Activated CD4-positive, alpha-beta memory T cell treated with anti-CD3 and anti-CD28 coated beads for 36 hours (primary cell): ENCODE results near the gene PHACTR1. TPM values are rescaled to one million over a fixed set of nuclear protein-coding genes. Genes with fewer than 3 reads are reported as not detected.

Experiments used
- CTCF ChIA-PET: fragments of 350-600 bp; sonication (Branson Sonifier 250); formaldehyde crosslinking; loops from one replicate; lab custom pipeline; 2021; ENCODE audit warnings: antibody characterized with exemption, inconsistent platforms; lab: Charles Lee
- POLR2A ChIA-PET: fragments of 350-600 bp; sonication (Branson Sonifier 250); formaldehyde crosslinking; loops from one replicate; lab custom pipeline; 2021; ENCODE audit warnings: antibody characterized with exemption; lab: Charles Lee
- DNase-seq: peaks from one replicate; pipeline ENCODE4 v3.0.0-alpha.2; 2020
- H3K27ac Mint-ChIP-seq: one replicate; pipeline ENCODE4 v1.8.0; 2021; ENCODE audit warnings: mixed read lengths
- H3K27me3 Mint-ChIP-seq: one replicate; pipeline ENCODE4 v1.8.0; 2021; ENCODE audit warnings: mixed read lengths
- H3K36me3 Mint-ChIP-seq: one replicate; pipeline ENCODE4 v1.8.0; 2021; ENCODE audit warnings: mixed read lengths
- H3K4me1 Mint-ChIP-seq: one replicate; pipeline ENCODE4 v1.8.0; 2021; ENCODE audit warnings: low read depth, mixed read lengths
- H3K4me3 Mint-ChIP-seq: one replicate; pipeline ENCODE4 v1.8.0; 2021; ENCODE audit warnings: mild to moderate bottlenecking, mixed read lengths
- H3K9me3 Mint-ChIP-seq: one replicate; pipeline ENCODE4 v1.8.0; 2021; ENCODE audit warnings: mixed read lengths
- intact Hi-C: fragments of 100-400 bp; cut with micrococcal nuclease; formaldehyde crosslinking; loops from one replicate; pipeline ENCODE4 v1.15.1; 2023
- total RNA-seq, 2 experiments: library from RNA; stranded (reverse); gene quantifications; one replicate each; pipeline ENCODE4 v1.2.3, GENCODE V29; 2021

PHACTR1 gene
- total RNA-seq, 2 experiments from 2014 or later: not detected

DNA sequence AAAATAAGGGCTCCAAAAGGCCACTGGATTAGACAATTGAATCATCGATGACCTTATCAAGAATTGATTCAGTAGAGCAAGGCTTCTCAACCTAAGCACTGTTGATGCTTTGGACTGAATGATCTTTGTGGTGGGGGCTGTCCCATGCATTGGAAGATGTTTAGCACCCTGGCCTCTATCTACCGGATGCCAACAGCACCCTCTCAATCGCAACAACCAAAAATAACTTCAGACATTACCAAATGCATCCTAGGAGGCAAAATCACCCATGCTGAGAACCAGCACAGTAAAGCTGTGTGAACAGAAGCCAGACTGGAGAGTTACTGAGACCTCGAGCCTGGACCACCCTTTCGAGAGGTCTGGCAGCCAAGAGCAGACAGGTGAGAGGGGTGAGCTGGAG lies 544.3 kb downstream of the PHACTR1 start:
- POLR2A ChIA-PET: no interaction called here
- Mint-ChIP-seq H3K4me3 (no peak overlapping the region), H3K9me3 (no peaks in the 10 kb centered on the region), H3K27ac (no peak overlapping the region), H3K4me1 (peaks cover 3% of the 10 kb centered on the region), H3K27me3 (peaks cover 2% of the 10 kb centered on the region), H3K36me3 (no peaks in the 10 kb centered on the region)
- intact Hi-C loops: no loop called here
- CTCF ChIA-PET: no interaction called here
- DNase-seq: no peak

DNA sequence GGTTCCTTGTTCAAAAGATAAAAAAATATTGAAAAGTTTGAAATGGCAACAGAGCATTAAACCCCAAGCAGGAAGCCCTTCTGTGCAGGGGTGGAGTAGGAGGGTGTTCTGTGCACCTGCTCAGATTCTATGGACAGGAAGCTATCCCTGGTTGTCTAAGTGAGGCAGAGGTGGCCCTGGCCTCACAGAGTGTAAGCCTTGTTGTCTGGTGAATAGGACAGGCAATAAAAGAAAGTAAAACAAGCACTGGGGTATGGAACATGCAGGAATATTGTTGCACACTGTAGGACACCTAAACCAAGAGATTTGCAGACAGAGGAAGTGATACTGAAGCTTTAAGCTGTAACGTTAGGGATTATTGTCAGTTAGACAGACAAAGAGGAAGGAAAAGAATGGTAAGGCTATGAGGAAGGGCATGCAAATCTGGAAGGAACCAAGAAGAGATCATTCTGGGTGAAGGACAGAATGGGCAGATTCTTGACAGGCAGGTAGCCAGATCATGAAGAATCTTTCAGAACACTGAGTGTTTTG lies 545.0 kb downstream of the PHACTR1 start:
- Mint-ChIP-seq H3K36me3 (no peaks in the 10 kb centered on the region), H3K27me3 (peaks cover 2% of the 10 kb centered on the region), H3K4me1 (peaks cover 3% of the 10 kb centered on the region), H3K27ac (no peak overlapping the region), H3K9me3 (no peaks in the 10 kb centered on the region), H3K4me3 (no peak overlapping the region)
- intact Hi-C loops: no loop called here
- POLR2A ChIA-PET: no interaction called here
- CTCF ChIA-PET: no interaction called here
- no peak for DNase-seq

DNA sequence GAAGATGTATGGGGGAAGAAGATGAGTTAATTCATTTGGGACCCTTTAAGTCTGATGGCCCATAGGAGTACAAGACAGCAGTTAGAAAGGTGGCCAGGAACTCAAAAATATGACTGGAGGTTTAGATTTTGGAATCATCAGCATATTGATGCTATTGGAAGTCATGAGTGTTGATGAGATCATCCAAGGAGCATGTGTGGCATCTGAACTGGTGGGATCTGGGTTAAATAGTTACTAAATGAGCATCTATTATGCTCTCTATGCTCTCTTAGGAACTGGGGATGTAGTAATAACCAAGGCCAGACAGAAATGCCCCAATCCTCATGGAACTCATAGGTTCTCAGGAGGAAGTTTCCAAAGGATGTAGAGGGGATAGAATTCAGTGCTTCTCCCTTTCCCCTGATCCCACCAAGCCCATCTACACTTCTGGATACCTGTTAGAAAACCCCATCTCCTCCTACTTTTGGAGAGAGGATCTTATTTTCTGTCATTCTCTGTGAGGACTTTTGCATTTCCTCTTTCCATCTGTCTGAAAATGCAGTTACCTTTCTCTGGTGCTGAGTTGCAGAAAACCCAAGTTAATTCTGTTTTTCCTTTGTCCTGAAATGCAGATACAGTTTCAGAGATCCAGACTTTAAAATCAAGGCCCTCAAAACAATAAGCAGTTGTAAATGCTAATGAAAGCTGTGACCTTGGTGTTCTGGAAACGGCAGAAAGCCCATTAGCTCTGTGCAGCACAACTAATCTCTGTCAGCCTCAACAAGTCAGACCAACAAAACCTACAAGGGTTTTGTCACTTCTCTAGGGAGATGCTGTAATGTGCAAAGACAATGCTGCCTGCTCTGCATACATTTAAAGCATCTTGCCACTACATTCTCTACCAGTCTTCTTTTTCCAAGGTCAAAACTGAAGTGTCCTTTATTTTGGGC lies 546.0 kb downstream of the PHACTR1 start:
- ChIA-PET POLR2A (no interaction called here), CTCF (no interaction called here)
- Mint-ChIP-seq H3K4me1 (peaks cover 4% of the 10 kb centered on the region), H3K27ac (no peak overlapping the region), H3K9me3 (peaks cover 3% of the 10 kb centered on the region), H3K4me3 (no peak overlapping the region), H3K36me3 (no peaks in the 10 kb centered on the region), H3K27me3 (peaks cover 2% of the 10 kb centered on the region)
- intact Hi-C loops: no loop called here
- no peak for DNase-seq

DNA sequence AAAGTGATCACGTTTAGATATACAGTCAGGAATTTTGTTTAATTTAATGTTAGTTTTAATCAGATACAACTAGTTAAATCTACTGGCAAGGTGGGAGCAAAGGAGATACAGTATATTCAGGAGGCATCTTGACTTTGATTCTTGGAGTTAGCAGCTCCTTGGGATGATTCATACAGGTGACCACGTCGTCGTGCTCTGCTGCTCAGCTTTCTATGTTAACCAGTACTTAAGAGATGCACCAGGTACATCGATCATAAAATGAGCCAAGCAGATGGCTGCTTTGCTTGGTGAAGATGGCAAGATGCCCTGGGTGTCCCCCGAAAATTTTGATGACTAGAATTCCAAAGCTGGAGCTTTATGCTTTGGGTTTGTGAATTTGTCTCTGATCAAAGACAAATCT lies 547.1 kb downstream of the PHACTR1 start:
- Mint-ChIP-seq H3K36me3 (no peaks in the 10 kb centered on the region), H3K27me3 (peaks cover 2% of the 10 kb centered on the region), H3K27ac (no peak overlapping the region), H3K4me3 (no peak overlapping the region), H3K4me1 (peaks cover 4% of the 10 kb centered on the region), H3K9me3 (peaks cover 3% of the 10 kb centered on the region)
- POLR2A ChIA-PET: no interaction called here
- no peak for DNase-seq
- intact Hi-C loops: no loop called here
- CTCF ChIA-PET: no interaction called here

DNA sequence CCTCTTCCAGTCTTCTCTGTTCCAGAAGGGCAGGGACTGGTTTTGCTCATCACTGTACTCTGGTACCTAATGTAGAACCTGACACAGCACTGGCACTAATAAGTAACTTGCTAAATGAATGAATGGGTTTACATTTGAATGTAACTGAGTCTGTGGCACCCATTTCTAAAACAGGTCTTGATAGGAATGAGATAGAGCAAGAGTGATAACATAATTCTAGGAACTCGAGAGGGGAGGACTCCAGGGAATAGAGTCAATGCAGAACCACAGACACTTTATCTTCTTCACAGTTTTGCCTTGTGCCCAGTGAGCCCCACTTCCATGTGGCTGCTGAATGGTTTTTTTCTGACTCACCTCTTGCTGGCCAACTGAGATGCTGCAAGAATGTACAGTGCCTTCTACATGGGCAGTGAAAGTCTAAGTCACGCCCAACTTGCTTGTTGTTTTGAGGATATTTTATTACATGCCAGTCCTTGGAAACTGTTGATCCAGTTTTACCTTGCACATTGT lies 550.6 kb downstream of the PHACTR1 start:
- Mint-ChIP-seq H3K9me3 (peaks cover 3% of the 10 kb centered on the region), H3K36me3 (no peaks in the 10 kb centered on the region), H3K4me3 (no peak overlapping the region), H3K27ac (no peak overlapping the region), H3K4me1 (peaks cover 2% of the 10 kb centered on the region), H3K27me3 (peaks cover 2% of the 10 kb centered on the region)
- DNase-seq: no peak
- CTCF ChIA-PET: no interaction called here
- POLR2A ChIA-PET: no interaction called here
- intact Hi-C loops: no loop called here

DNA sequence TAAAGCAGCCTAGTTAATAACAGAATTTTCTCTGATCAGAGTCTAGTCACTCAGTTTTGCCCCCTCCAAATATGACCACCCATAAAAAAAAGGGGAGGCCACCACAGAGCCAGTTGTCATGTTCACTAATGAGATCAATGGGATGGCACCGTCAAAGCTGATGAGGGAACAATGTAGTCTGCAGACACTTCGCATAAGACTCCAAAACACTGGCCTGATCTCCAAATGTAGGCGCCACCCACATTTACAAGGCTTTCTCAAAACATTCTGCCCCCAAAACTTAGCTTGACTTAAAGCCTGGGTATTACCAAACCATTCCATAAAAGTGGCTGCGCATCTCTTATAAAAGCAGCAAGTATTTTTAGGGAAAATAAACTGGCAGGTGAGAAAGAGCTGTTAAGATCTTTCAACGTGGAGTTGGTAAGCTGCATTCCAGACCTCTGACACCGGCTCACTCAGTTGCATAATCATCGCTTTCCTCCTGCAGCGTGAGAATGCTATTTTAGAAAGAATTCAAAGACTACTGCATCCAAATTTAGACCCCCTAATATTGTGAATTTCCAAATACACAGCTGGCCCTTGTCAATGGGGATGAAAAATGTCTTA lies 552.4 kb downstream of the PHACTR1 start:
- Mint-ChIP-seq H3K36me3 (no peaks in the 10 kb centered on the region), H3K9me3 (peaks cover 3% of the 10 kb centered on the region), H3K27me3 (peaks cover 2% of the 10 kb centered on the region), H3K27ac (no peak overlapping the region), H3K4me3 (no peak overlapping the region), H3K4me1 (peaks cover 10% of the 10 kb centered on the region)
- ChIA-PET POLR2A (no interaction called here), CTCF (interaction anchor here (0.6 to 0.9 kb wide), 2 partner anchors 16 to 73 kb away, joined by 3 read pairs; no protein-coding TSS in a partner anchor)
- intact Hi-C loops: no loop called here
- no peak for DNase-seq

DNA sequence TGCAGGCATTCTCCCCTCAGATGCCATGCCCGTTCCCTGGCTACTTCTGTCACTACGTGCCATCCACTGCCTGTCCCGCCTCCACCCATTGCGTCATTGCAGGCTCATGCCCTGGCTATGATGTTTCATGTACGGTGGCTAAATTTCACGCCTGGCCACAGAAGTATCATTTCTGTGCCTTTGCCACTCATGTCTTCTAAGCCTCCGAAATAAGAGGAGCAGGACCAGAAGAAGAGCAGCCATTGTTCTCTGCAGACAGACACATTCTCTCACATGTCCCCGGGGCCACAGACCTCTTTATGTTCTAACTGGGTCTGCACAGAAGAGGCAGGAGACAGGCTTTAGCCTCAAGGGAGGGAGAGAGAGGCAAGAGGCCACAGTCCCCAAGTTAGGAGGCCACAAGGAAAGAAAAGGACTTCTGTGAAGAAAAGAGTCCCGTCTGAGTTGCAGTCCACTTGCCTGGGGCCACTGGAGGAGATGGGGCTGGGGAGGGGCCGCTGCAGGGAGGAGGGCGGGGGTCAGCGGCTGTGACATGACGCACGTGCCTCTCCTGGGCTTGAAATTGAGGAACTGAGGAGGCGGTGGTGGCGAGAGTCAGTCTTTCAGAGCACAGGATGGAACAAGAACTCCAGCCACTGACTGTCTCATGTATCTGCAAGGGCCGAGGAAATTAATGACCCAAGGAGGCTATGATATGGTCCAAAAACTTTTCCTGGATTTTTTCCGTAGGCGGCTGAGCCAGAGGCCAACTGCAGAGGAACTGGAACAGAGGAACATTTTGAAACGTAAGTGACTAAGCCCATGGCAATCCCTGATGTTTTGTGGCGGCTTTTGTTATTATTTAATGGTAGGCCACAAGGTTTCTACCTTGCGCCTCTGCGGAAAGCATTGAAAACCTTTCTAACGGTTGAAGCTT lies 555.8 kb downstream of the PHACTR1 start:
- Mint-ChIP-seq H3K4me3 (no peak overlapping the region), H3K27ac (no peak overlapping the region)

DNA sequence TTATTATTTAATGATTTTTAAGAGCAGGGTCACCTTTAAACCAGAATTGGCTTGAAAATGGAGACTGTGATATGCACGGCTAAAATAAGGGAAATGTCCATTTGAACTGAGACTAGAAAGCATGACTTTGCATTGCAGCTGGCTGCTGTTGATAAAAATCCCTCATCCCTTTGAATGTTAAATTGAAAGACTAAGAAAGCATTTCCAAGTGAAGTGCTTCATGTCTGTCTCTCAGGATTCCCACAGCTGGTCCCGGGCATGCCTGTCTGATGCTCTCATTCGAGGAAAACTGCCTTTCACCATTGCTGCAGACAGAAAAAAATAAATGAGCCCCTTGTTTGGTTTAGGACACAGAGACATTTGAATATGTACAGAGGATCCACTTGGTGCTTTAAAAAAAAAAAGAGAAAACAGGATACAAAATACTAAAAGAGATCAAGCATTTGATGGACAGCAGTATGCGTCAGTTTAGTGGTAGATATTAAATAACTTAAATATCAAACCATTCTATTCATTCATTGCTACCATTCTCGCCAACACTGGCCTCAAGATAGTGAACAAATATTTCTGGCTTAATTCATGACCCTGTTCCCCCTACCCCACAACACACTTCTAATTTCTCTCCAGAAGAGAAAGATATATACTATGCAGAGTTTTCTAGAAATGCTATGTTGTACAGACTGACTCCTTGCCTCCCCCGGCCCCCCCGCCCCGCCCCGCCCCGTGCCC lies 556.8 kb downstream of the PHACTR1 start:
- no peaks in the 10 kb centered on the region for H3K36me3 Mint-ChIP-seq
- POLR2A ChIA-PET: interaction anchor here (1.2 kb wide), 1 partner anchor 9 kb away, joined by 4 read pairs; no protein-coding TSS in a partner anchor
- no peaks in the 10 kb centered on the region for H3K9me3 Mint-ChIP-seq
- intact Hi-C loops: loop anchor here (1.0 to 2.0 kb wide), 2 partner anchors 29 to 82 kb away; no protein-coding TSS in a partner anchor
- CTCF ChIA-PET: no interaction called here
- no peak overlapping the region for H3K27ac Mint-ChIP-seq
- H3K4me1 Mint-ChIP-seq: peaks cover 16% of the 10 kb centered on the region
- no peak for DNase-seq
- H3K27me3 Mint-ChIP-seq: no peaks in the 10 kb centered on the region
- no peak overlapping the region for H3K4me3 Mint-ChIP-seq

More for the DNA sequence above, 555.8 kb downstream of the PHACTR1 start:
- Mint-ChIP-seq H3K27me3 (no peaks in the 10 kb centered on the region), H3K36me3 (no peaks in the 10 kb centered on the region), H3K4me1 (peaks cover 16% of the 10 kb centered on the region), H3K9me3 (no peaks in the 10 kb centered on the region)
- no peak for DNase-seq
- ChIA-PET CTCF (no interaction called here), POLR2A (no interaction called here)
- intact Hi-C loops: loop anchor here (1.0 to 2.0 kb wide), 2 partner anchors 30 to 83 kb away; no protein-coding TSS in a partner anchor

DNA sequence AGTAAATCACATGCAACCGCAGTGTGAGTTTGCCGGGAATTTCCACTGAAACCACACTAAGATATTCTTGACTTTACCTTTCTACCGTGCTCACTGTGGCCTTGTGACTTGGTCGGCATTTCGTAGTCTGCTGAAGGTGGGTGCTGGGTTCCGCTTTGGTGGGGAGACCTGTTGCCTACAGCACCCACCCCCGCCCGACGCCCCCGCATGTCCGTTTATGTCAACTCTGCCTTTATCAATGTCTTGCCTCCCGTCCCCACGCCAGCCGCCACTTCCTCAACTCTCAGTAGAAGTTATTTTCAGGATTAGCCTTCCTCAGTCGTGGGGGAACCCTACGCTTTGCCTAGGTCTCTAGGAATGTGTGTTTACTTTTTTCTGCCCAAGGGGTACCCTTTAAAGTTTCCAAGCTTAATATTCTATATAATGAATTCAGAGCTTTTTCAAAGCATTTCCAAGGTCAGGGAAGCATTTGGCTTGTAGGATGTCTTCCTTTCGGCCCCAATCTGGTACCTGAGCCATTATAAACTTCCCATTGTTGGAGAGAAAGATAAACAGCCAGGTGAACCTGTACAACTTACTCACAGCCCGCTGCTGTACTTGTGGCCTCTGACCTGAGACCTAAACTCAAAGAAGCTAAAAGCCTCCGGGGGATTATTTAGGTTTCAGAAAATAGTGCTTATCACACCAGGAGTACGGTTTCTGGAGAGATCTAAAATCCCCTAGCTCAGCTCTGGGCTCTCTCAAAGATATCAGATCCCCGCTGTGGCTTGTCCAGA lies 557.6 kb downstream of the PHACTR1 start:
- no peaks in the 10 kb centered on the region for H3K36me3 Mint-ChIP-seq
- ChIA-PET POLR2A (interaction anchor here (1.1 to 1.2 kb wide), 2 partner anchors 9 to 212 kb away, joined by 3 to 4 read pairs; no protein-coding TSS in a partner anchor), CTCF (no interaction called here)
- peak; percentile 78 for DNase-seq
- H3K27ac Mint-ChIP-seq: peak overlapping the region; percentile 82
- intact Hi-C loops: loop anchor here (1.0 to 2.0 kb wide), 3 partner anchors 29 to 81 kb away; partner anchors contain the start of gene TBC1D7
- peaks cover 16% of the 10 kb centered on the region for H3K4me1 Mint-ChIP-seq
- no peaks in the 10 kb centered on the region for H3K27me3 Mint-ChIP-seq
- no peaks in the 10 kb centered on the region for H3K9me3 Mint-ChIP-seq
- H3K4me3 Mint-ChIP-seq: peak overlapping the region; percentile 64

DNA sequence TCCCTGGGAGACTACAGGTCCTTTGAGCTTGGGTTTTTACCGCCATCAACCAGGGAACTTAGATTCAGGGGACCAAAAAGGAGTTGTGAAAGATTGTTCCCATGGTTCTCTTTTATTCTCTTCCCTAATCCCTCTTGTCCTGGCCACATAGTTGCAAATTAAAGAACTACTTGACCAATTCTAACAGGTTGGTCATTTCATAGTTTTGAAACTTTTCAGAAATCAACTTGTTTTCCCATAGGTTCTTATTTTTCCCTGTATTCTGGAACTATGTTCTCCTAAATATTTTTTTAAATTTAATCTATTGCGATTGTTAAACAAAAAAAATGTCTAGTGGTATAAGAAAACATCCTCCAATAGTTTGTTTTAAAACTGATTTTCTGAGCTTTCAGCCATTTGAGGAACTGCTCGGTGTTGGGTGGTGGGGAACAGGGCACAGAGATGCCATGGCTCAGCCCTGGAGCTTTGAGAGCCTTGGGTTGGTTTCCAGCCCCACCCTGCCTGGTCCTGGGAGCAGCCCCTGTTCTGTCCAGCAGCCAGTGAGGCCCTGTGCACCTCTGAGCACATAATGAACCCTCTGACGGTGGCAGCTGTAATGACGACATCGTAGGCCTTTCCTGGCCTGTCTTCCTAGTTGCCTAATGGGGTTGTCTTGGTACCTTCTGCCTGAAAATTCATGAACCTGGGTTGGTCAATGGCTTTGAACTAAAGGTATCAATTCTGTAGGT lies 558.3 kb downstream of the PHACTR1 start:
- intact Hi-C loops: loop anchor here (2.0 kb wide), 1 partner anchor 54 kb away; the partner anchor contains the start of gene TBC1D7
- Mint-ChIP-seq H3K4me3 (no peak overlapping the region), H3K27ac (no peak overlapping the region), H3K9me3 (no peaks in the 10 kb centered on the region), H3K36me3 (no peaks in the 10 kb centered on the region), H3K4me1 (peaks cover 16% of the 10 kb centered on the region), H3K27me3 (no peaks in the 10 kb centered on the region)
- no peak for DNase-seq
- CTCF ChIA-PET: interaction anchor here (0.6 kb wide), 1 partner anchor 353 kb away, joined by 3 read pairs; no protein-coding TSS in a partner anchor
- POLR2A ChIA-PET: interaction anchor here (1.1 to 1.2 kb wide), 2 partner anchors 8 to 211 kb away, joined by 3 to 4 read pairs; no protein-coding TSS in a partner anchor
